ENCODE results near the gene MLLT3.

The MLLT3 gene

DNA sequence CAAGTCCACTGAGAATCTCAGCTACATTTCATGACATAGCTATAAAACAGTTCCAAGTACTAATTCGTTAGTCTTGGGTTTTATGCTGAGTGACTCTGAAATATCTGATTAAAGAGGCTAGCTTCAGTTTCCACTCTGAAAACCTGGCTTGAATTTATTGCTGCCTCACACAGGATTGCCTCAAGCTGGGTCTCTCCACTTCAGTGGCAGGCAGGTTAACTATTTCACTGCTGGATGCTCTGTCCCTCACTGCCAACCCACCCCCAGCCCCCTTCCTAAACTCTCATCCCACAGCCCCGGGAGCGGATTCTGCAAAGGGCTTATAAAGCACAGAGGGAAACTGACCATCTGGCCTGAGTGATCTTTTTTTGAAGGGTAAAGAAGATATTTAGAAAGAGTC lies 318.3 kb downstream of the MLLT3 start:
- DNase-seq (ENCODE audit: low read depth): no peak

DNA sequence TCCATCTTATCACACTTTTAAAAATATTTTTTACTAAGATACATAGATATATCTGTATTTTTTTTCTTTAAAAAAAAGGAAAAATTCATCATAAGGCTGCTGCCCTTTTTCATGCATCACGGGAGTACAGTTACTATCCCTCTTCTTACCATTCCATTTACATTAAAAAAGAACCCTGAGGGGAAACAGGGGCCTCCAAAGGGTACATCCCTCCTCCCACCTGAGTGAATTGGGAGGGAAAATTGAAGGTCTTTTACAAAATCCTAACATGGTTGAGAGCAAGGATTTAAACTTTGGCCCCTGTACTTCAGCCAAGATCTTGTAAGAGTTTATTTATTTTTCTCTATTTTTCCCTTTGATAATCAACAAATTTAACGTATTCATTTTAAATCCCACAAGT lies 319.2 kb downstream of the MLLT3 start:
- DNase-seq (ENCODE audit: low read depth): no peak

DNA sequence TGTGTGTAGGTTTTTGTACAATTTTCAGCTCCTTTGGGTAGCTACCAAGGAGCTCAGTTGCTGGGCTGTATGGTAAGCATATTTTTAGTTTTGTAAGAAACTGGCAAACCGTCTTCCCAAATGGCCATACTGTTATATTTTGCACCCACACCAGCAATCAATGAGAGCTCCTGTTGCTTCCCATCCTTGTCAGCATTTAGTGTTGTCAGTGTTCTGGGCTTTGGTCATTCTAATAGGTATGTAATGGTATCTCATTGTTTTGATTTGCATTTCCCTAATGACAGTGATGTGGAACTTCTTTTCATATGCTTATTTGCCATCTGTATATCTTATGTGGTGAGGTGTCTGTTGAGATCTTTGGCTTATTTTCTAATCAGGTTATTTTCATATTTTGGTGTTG lies 320.1 kb downstream of the MLLT3 start:
- no peak for DNase-seq (ENCODE audit: low read depth)

DNA sequence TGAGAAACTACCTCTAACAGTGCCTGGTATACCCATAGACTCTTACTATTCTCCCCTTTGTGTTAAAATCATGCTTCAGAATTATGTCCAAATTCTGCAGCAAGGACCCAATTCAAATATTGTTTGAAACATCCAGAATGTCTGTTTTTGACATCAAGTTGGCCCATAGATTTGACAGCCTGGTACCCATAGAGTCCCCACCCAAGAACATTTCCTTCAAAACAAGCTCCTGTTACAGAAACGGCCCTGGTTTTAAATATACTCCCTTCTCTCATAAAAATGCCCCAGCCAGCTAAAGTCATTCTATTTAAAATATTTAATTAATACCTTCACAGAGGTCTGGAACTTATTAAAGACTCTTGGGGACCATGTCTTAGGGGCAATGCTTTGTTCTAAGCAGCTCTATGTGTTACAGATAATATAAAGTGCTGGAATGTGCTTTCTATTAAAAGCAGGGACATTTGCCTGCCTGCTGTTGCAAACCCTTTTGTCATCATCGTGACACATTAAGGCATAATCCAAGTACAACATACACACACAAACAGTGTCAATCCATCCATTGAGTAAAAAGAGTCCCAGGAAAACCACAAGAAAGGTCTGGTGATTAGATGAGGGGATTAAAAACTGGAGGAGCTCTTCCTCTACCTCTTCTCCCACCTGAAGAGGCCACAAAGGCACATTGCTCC lies 321.7 kb downstream of the MLLT3 start:
- no peak for DNase-seq (ENCODE audit: low read depth)

DNA sequence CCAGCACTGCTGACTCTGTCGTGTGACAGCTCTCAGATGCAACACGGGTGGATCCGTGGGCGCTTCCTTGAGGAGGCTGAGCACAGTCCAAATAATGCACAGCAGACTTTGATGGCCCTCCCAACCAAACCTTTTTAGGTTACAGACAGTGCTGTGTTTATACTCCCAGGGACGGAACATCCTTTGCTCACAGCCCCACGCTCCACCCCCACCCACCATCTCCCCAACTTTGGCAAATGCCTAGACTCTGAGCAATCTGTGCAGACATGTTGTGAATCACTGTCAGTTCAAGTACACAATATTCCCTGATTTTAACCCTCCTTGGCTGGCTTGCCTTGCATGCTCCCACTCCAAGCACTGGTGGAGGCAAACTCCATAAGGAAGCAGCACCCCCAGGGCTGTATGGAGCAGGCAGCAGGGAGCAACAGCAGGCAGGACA lies 324.6 kb downstream of the MLLT3 start:
- no peak for DNase-seq (ENCODE audit: low read depth)

DNA sequence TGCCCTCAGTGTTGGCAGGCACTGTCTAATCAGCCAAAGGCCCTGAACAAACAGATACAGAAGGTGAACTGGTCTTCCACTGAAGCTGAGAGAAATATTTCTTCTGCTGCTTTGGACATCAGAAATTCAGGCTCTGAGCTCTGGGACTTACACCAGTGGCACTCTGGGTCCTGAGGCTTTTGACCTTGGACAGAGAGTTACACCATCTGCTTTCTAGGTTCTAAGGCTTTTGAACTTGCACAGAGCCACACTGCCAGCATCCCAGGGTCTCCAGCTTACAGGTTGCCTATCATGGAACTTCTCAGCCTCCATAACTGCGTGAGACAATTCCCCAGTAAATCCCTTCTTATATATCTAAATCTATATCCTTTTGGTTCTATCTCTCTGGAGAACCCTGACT lies 326.7 kb downstream of the MLLT3 start:
- DNase-seq (ENCODE audit: low read depth): no peak

DNA sequence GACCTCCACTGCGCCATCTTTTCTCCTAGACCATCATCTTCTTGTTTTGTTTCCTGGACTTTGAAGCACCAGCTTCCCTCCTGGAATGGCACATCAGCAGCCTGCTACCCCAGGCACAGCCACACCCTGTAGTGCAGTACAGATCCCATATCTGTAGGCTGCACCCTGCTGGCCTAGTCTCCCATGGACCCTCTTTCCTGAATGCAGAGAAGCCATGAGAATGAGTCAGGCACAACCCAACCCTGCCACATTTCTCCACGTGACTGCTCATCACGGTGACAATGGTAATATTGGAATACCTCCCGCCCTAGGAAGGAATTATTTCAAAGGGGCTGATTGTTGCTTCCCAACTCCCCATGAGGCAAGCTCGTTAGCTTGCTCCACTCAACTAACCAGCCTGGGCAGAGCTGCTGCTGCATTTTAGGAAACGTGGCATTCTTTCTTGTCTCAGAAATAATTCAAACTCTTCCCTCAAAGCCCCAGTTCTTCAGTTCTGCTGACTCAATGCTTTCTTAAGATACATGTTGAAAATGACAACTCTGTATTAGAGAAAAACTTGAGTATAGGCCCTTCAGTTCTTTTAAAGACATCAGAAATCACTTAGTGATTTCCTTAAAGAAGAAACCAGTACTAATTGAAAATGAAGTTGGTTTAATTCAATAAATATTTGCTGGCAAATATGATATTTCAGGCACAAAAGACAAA lies 328.1 kb downstream of the MLLT3 start:
- no peak for DNase-seq (ENCODE audit: low read depth)

DNA sequence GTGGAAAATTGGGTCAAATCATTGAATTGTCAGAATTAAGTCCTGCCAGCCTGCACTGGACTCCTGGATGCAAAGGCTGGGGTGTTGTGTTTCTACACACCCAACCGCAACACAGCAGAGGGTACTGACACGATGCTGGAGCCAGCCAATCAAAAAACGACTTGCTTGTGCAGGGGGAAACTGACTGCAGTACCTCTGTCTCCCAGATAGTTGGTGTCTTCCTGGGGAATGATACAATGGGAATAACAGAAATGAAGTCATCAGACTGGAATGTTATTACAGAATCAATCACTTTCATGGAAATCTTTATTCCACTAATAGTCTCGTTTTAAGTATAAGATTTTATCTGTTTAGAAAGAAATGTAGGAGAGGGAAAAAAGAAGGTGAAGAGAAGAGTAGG lies 330.3 kb downstream of the MLLT3 start:
- DNase-seq (ENCODE audit: low read depth): no peak
